GM12865 (cell line): Measurements from ENCODE around the gene GFER.

Experiments
- DNase-seq: peaks from one replicate; pipeline ENCODE4 v3.0.0; 2010; ENCODE audit warnings: low read depth
- H3K4me3 ChIP-seq: 2 replicates; pipeline ENCODE4 v1.5.1; 2011; ENCODE audit warnings: mild to moderate bottlenecking, low read depth, low read length, control low read depth
- TF ChIP-seq, protein P1 (sequence below): IDR thresholded peaks from 2 replicates; pipeline ENCODE4 v1.5.1; 2011; ENCODE audit warnings: low read length, control low read depth, low read depth, inconsistent platforms; ENCODE audit not compliant: insufficient read depth; ENCODE audit errors: missing control alignments

GFER gene

DNA sequence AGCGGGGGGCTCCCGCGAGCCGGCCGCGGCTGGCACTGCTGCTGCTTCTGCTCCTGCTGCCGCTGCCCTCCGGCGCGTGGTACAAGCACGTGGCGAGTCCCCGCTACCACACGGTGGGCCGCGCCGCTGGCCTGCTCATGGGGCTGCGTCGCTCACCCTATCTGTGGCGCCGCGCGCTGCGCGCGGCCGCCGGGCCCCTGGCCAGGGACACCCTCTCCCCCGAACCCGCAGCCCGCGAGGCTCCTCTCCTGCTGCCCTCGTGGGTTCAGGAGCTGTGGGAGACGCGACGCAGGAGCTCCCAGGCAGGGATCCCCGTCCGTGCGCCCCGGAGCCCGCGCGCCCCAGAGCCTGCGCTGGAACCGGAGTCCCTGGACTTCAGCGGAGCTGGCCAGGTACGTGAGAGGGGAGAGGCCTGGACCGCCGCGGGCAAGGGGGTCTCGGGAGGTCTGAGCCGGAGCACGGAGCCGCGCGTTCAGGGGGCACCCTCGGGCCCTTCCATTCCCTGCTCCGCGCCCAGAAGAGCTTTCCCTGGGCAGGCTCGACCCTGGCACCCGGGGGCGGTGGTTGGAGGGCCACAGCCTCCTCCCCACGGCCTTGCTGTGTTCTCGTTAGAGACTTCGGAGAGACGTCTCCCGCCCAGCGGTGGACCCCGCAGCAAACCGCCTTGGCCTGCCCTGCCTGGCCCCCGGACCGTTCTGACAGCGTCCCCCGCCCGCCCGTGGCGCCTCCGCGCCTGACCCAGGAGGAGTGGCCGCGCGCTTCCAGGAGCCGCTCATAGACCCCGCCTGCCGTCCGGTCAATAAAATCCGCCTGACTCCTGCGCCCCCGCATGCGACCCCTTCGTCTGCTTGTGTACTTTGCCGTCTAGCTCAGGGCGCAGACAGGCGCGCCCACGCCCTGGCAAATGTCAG lies 36.2 kb downstream of the GFER start:
- no peak for DNase-seq
- H3K4me3 ChIP-seq = no peak overlapping the region
- TF ChIP-seq, protein P1, sequence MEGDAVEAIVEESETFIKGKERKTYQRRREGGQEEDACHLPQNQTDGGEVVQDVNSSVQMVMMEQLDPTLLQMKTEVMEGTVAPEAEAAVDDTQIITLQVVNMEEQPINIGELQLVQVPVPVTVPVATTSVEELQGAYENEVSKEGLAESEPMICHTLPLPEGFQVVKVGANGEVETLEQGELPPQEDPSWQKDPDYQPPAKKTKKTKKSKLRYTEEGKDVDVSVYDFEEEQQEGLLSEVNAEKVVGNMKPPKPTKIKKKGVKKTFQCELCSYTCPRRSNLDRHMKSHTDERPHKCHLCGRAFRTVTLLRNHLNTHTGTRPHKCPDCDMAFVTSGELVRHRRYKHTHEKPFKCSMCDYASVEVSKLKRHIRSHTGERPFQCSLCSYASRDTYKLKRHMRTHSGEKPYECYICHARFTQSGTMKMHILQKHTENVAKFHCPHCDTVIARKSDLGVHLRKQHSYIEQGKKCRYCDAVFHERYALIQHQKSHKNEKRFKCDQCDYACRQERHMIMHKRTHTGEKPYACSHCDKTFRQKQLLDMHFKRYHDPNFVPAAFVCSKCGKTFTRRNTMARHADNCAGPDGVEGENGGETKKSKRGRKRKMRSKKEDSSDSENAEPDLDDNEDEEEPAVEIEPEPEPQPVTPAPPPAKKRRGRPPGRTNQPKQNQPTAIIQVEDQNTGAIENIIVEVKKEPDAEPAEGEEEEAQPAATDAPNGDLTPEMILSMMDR = no peak

- peak overlapping the region; percentile 24; the same call in 1 of the 2 replicates for H3K4me3 ChIP-seq
- DNase-seq = peak; percentile 41
- TF ChIP-seq, protein P1 = no peak
Measured at GRCh38 chr16:2022723-2023091, 38.7 kb downstream of the GFER start.

- peak overlapping the region; percentile 24 for H3K4me3 ChIP-seq
- DNase-seq = peak; percentile 92
- TF ChIP-seq, protein P1 = peak; percentile 98
Measured at GRCh38 chr16:2023092-2024031, 39.4 kb downstream of the GFER start.

GRCh38 chr16:2024032-2024420 lies 40.0 kb downstream of the GFER start:
- no peak overlapping the region for H3K4me3 ChIP-seq
- DNase-seq = no peak
- TF ChIP-seq, protein P1 = no peak

GRCh38 chr16:2025251-2025650 lies 41.3 kb downstream of the GFER start:
- H3K4me3 ChIP-seq = no peak overlapping the region
- TF ChIP-seq, protein P1 = no peak
- DNase-seq = no peak

GRCh38 chr16:2025878-2026460 lies 42.0 kb downstream of the GFER start:
- TF ChIP-seq, protein P1 = no peak
- DNase-seq = no peak
- no peak overlapping the region for H3K4me3 ChIP-seq
